Inflammatory macrophage treated with lipopolysaccharide for 4 hours (primary cell): ENCODE results near the gene RRAGD.

Experiments
- DNase-seq: peaks from one replicate; pipeline ENCODE4 v3.0.0-alpha.2; 2020

RRAGD gene, protein sequence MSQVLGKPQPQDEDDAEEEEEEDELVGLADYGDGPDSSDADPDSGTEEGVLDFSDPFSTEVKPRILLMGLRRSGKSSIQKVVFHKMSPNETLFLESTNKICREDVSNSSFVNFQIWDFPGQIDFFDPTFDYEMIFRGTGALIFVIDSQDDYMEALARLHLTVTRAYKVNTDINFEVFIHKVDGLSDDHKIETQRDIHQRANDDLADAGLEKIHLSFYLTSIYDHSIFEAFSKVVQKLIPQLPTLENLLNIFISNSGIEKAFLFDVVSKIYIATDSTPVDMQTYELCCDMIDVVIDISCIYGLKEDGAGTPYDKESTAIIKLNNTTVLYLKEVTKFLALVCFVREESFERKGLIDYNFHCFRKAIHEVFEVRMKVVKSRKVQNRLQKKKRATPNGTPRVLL

DNA sequence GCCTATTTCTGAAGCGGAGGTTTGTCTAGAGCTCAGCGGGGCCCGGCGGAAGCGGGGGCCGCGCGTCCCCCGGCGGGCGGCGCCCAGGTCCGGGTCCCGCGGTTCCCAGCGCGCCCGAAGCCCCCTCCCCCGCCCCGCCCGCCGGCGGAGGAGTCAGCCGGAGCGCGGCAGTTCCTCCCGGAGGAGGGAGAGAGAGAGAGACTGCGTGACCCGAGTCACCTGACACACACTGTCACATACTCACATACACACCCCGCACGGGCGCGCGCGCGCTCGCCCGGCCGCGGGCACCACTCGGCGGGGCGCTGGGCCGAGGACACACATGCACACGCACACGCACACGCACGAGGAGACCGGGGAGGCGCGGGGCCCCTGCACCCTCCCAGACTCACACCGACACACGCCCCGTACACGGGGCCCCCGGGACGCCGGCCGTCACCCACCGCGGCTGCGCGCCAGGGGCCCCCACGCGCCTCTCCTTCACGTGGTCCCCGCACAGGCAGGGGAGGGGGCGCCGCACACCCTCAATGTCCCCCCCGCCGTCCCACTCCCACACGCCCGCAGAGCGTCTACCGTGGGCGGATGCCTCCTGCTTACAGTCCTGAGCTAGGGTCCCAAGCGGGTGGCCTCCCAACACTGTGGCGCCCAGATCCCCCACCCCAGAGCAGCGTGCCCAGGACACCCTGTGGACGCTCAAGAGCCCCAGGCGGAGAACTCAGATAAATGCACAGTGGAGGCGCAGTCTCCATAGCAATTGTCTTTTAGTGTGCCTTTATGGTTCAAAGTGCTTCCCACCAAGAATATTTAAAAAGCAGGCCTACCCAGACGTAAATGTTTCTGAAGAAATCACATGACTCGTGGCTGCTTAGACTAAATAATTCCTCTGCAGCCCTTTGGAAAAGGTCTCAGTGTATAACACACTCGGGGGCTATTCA lies at the start of gene RRAGD:
Gene RRAGD, minus strand, starts transcription at position 203 of the 935 bp plus-strand sequence. CDS start 280 bp downstream, outside the sequence.
- DNase-seq: peak; percentile 72

DNA sequence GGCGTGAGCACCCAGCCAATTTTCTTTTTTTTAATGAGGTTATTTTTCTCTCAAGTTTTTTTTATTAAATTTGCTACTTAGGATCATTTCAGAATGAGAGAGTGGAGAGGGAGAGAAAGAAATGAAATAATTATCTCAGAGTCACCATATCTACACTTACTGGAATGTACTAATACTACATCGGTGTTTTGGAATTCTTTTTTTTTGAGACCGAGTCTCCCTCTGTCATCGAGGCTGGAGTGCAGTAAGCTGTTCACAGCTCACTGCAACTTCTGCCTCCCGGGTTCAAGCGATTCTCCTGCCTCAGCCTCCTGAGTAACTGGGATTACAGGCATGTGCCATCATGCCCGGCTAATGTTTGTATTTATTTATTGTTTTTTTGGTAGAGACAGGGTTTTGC lies 48.6 kb upstream of the RRAGD start:
- DNase-seq: no peak

DNA sequence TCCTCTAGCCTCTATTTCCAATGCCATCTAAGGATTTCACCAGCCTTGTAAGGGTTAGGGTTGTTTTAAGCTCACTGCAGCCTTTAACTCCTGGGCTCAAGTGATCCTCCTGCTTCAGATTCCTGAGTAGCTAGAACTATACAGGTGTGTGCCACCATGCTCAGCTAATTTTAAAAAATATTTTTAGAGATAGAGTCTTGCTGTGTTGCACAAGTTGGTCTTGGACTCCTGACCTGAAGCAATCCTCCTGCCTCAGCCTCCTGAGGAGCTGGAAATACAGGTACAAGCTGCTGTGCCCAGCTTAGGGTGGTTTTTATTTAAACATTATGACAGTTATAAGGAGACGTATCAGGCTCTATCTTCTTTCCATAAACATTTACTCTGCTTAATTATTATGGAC lies 47.4 kb upstream of the RRAGD start:
- DNase-seq: no peak

DNA sequence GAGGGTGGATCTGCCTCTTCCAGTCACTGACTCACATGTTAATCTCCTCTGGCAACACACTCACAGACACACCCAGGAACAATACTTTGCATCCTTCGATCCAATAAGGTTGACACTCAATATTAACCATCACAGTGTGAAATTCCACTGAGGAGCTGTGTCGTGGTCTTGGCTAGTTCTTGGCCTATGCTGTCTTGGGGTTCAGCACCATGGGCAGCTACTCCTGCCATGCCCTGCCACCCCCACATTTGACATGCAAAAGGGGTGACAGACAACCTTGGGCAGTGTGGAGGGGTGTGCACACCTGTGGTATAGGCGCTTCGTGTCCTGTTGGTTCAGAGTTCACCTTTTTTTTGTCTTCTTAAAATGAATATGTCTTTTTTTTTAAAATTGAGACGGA lies 46.6 kb upstream of the RRAGD start:
- DNase-seq: no peak

DNA sequence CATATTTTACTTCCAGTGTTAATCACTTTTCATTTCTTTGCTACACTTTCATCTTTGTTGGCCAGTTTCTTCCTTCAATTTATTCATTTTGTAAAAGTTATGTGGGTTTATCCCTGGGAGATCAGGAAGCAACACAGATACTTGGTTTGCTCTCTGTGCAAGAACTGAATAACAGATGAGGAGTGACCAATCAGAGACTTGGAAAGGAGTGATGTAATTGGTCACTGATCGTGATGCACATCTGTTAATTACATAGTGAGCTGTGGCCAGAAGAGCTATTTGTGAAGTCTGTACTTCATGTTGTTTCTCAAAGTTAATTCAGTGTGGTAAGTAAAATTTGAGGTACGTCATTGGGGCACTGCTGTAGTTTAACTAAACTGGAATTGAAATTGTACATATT lies 42.2 kb upstream of the RRAGD start:
- no peak for DNase-seq

DNA sequence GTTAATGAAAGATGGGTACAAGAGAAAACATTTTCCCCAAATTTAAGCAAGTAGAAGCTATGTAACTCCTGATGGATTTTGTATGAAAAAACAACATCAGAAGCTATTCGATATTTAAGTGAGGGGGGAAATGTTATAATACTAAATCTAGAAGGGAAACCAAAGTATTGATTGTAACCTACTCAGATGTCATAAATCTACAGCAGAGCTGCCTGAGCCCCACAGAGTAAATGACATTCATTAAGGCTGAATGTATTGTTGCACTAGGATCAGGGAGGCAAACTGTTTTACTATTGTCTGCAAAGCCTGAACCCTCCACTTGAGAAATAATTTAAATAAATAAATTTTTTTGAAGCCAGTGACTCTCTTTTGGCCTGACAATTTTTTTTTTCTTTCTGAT lies 40.2 kb upstream of the RRAGD start:
- no peak for DNase-seq

DNA sequence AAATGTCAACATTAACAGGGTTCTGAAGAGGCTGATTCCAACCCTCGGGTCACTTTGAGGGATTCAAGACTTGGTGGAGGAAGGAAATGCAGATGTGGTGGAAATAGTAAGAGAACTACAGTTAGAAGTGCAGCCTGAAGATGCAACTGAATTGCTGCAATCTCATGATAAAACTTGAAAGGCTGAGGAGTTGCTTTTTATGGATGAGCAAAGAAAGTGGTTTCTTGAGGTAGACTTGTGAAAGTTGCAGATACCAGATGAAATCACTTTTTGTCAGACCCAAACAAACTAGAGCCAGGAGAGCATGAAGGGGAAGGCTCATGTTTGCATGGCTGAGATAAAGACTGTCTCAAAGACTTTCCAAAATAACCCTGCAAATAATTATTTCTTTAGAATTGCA lies 37.1 kb upstream of the RRAGD start:
- no peak for DNase-seq

DNA sequence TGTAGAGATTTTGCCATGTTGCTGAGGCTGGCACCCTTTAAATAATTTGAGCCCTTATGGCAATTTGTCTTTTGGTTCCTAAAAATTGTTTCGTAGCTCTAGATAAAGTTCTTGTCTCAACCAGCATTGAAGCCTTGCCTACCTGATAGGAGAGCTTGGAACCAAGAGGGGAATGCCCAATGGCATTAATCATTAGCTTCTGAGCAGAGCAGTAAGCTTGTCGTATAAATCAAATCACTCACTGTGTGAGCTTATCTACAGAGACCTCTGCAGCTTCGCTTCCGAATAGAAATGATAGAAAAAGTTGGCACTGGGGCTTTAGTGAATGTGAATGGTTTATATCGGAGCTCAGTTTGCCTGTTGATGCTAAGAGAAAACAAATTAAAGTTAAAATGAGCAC lies 31.6 kb upstream of the RRAGD start:
- no peak for DNase-seq

DNA sequence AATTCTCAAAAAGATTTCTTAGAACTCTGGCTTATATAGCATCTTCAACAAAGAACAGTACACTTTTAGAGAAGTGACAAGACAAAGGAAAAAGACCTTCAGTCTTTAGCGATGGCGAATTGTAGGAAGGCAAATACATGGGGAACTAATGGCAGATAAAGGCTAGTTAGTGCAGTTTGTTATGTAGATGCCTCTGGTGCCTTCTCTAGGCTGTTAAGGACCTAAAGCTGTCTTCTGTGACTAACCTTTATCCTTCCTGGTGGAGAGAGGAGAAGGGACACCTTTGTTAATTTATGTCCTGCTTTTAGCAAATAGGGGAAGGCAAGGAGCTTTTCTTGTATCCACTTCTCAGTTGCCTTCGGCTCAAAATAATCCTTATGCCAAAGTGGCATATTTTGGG lies 28.1 kb upstream of the RRAGD start:
- no peak for DNase-seq

DNA sequence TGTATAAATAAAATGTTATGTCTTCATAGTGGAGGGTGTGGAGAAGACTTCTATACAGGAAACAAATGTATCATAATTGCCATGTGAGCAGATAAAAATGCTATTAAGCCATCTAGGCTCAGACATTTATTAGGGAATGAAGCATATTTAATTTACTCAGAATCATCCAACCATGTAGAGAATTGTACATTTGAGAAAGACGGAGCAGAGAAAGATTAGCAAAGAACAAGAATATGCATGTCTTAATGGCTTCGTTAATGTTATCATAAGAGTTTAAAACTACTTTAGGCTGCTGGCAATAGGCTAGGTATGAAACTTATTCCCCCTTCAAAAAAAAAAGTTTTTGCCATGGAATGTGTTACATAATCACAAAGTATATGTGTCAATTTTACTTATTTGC lies 26.9 kb upstream of the RRAGD start:
- no peak for DNase-seq

DNA sequence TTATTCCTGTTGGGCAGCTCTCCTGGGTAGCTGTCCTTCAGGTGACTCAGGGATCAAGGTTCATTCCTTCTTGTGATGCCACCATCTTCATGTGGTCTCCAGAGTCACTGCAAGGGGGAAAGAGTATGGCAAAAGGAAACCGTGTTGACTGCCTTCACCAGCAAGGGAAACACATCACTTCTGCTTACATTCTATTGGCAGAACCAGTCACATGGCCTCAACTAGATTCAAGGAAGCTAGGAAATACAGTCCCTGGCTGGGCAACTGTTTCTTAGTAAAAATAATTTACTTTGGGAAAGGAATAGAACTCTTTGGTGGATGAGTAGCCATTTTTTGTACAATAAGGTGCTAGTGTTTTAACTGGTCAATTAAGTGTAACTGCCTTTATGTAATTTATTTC lies 26.2 kb upstream of the RRAGD start:
- DNase-seq: no peak

DNA sequence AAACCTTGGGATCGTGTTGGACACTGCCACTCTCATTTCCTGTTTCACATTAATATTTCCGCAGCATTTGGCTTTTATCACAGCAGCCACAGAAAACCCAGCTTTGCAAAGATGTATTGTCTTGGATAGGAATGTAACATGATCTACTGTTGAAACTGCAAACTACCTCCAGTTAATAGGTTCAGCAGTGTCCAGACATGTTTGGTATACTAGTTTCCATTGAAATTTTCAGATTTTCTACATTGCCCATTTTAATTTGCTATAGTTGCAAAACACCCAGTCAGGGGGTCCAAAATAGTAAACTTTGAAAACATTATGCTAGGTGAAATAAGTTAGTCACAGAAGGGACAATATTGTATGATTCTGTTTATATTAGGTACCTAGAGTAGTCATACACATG lies 24.2 kb upstream of the RRAGD start:
- DNase-seq: no peak

DNA sequence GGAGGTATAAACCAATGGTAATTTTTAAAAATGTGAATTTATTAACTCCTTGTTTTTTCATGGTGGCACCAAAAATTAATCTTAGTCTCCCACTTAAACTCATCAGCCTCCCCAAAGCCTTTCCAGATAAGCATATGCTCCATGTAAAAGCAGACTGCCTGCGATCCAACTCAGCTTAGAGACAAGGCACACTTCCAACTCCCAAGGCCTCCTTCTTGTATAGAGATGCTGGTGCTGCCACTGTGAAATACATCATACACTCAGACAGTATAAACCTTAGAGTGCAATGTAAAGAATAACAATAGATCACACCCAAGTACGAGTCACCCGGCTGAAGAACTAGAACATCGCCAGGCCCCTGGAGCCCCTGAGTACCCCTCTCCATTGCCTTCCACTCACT lies 22.9 kb upstream of the RRAGD start:
- DNase-seq: no peak

DNA sequence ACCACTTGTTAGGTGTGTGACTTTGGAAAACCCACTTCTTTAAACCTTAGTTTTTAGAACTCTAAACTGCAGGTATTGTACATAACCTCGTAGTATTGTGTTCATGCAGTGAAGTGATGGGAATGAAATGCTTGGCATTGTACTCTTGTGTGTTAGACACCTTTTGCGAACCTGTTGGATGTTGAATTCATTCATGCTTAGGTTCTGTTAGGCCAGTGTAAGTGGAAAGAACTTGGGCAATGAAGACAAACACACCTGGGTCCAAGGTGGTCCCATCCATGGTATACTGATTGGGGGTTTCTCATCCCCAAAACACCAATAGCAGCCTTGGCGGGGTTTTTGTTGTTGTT lies 22.1 kb upstream of the RRAGD start:
- no peak for DNase-seq

DNA sequence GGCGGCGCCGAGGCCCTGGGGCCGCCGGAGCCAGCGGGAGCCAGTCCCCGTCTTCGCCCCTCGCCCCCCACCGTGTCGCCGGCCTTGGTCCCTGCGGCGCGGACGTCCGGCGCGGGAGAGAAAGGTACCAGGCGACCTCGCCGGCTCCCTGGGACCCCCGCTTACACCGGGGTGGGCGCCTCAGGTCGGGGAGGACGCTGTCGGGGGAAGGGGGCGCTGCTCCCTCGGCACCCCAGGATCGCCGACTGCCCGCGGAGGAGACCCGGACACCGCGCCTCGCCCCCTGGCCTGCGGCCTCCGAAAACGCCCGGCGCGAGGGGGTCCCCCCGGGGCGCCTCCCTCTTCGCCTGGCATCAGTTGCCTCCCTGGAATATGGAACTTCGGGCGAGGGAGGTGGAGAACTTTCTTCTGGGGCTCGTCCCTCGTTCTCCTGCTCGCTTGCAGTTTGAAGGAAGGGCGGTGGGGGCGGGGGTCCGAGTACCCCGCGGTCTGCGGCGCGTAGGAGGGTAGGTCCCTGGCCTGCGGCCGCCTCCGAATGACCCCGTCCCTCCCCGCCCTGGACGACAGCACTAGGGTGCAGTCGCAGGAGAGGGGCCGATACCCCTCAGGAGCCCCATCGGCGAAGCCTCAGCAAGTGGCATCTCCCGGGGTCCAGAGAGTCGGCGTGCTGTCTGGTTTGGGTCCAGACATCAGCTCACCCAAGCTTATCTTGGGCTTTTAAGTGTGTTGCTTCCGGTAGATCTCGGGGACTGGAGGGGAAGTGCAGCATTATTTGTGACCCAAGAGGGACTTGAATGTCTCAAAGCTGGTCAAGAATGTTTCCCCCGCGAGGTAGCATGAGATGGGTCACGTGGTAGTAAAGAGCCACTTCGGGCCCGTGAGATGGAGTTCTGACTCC lies 21.4 kb upstream of the RRAGD start:
- peak; percentile 45 for DNase-seq

DNA sequence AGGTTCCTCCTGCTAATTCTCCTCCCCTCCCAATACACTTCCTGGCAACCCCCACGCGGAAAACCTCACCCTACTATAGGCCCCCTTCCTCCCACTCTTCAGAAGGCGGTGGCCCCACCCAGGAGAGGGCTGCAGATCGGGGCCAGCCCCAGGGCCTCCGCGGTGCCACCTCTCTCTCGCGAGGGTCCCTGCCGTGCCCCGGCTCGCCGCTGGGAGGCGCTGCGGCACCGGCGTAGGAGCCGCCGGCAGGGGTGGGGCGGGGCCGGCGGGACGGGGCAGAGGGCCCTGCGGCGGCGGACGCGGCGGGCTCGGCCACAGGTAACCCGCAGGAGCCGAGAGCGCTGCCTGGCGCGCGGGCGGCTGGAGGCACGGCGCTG lies 20.8 kb upstream of the RRAGD start, which contains the start of gene ANKRD6:
Gene ANKRD6, plus strand, starts transcription at position 278 of the 377 bp plus-strand sequence. CDS start 133,825 bp downstream, outside the sequence.
- DNase-seq: peak; percentile 72

DNA sequence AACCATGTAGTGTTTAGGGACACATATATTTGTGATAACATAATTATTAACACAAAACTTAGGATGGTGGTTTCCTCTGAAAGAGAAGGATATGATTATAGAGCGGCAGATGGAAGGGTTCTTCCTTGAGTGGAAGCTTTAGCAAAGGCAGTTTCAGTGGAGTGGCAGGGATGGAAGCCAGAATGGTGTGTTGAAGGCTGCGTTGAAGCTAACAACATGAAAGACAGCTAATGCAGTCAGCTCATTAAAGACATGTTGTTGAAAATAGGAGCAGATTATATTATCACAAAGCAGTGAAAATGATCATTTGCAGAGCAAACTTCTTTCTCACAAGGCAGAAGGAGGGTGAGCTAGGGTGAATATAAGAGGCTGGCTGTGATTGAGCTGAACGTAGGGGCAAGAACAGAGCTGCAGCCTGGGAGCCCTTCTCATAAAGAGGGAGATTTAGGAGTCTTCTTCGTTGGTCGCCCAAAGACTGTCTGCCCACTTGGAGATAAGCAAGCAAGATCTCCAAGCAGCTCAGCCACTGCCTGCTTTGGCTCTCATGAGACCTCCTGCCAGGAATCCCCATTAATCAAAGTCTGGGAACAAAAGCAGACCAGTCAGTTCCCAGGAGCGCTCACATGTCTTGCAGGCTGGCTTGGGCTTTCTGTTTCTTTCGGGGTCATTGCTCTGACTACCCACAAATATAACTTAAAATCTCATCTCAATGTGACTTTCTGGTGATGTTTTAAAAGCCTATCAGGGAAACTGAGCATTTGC lies 18.3 kb upstream of the RRAGD start:
- DNase-seq: no peak

DNA sequence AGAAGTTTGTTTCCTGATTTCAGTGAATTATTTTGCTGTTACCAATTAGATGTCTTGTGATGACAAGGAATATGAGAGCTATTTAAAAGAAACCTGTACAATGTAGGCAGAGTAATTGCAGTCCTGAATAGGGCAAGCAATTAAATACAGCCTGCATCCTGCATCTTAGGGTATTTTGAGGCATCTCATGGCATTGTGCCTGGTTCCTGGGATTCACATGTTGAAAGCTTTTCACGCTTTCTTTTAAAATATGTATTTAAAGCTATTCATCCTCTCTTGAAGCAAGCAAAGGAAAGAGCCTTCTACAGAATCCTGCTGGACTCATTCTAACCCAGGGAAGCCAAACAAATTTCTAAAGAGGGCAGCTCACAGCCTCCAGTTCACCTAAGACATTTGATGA lies 4.7 kb upstream of the RRAGD start:
- DNase-seq: no peak

DNA sequence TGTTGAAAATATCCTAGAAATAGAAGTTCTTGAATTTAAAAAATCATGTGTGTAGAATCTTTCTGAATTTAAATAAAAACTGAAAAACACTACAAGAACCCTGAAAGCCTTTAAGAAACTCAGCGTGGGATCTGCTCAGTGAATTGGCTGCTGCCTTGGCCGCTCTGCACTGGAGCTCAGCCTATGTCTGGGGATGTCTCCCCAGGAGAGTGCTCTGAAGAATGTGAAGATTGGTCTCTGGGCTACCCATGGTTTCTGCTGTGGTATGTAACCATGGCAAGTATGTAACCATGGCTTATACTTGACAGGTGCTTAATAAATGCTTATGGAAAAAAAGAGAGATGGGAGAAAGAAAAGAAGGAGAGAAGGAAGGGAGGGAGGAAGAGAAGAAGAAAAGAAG lies 3.1 kb upstream of the RRAGD start:
- no peak for DNase-seq

DNA sequence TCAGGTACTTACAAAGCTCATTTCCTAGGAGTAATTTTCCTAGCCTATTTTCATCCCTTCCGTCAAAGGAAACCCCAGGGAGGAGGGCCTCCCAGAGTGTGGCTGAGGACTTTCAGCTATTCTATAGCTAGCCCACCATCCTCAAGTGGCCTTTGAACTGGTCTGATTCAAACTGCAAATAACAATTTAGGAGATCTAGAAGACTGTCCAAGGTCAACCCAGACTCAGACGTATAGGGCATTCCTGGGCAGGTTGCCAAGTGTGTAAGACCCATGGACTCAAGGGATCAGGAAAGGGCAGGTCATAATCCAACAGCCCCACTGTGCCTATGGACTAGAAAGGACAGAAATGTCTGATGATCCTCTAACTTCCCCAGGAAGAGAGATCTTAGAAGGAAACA lies 2.1 kb upstream of the RRAGD start:
- no peak for DNase-seq

DNA sequence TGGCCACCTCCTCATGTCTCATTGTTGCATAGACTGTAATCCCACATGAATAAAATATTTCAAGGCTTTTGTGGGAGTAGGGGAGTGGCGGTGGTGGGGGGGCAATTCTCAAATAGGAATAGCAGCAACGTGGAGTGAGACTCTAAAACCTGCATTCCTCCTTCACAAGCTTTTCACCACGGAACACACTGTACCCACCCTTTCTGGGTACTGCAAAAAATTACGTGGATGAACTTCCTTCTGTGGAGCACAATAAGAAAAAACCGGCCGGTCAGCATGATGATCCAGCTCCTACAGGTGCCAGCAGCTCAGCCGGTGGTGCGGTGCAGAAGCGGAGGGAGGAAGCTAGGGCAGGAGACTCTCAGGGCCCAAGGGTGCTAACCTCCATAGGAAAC lies 930 bp upstream of the RRAGD start:
- DNase-seq: no peak
